CD4-positive, alpha-beta T cell treated with Interleukin-15 for 4 hours (primary cell): ENCODE data around the gene JAK3.
"Not testable (repeated sequence)": the region's sequence is repeated elsewhere in the genome, so short reads cannot be mapped to it uniquely, and the experiment has no call there.

Experiments
- DNase-seq: peaks from one replicate; pipeline ENCODE4 v3.0.0-alpha.2; 2020; ENCODE audit warnings: low spot score

JAK3 gene

DNA sequence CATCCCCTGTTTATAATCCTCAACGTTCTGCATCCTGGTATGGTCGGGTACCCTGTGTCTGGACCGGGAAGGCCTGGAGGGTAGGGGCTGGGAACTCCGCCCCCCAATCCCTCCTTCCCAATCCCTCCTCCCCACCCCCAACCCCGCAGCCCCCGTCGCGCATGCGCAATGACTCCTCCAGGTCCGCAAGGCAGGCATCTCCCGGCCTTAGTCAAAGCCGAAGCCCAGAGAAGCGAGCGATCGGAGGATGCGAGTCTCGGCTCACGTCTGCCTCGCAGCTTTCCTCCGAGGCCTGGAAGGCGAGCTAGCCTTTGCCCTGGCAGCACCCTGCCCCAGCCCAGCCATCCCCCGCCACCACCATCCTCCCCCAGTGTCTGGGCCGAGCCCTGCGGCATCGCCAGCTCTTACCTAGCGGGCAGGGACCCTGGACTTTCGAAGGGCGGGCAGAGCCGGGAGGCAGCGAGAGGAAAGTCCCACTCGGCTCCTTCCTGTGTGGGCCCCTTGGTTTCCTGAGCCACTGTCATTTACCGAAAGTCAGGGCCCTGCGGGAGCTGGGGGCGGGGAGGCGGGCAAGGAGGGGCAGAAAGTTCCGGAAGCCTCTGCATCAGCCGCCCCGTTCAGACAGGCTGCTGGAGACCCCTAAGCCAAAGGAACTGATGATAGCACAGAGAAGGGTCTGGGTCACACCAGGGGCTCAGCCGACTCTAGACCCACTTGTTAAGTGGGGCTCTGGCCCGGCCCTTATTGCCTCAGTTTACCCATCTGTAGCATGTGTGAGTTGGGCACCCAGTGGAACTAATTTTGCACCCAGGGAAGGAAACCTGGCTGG lies at the start of gene JAK3:
Gene JAK3, minus strand, starts transcription at position 445 of the 829 bp plus-strand sequence. CDS start 3,565 bp downstream, outside the sequence.
- peak; percentile 84 for DNase-seq

GRCh38 chr19:17893766-17894165 lies 46.0 kb upstream of the JAK3 start:
- no peak for DNase-seq

DNA sequence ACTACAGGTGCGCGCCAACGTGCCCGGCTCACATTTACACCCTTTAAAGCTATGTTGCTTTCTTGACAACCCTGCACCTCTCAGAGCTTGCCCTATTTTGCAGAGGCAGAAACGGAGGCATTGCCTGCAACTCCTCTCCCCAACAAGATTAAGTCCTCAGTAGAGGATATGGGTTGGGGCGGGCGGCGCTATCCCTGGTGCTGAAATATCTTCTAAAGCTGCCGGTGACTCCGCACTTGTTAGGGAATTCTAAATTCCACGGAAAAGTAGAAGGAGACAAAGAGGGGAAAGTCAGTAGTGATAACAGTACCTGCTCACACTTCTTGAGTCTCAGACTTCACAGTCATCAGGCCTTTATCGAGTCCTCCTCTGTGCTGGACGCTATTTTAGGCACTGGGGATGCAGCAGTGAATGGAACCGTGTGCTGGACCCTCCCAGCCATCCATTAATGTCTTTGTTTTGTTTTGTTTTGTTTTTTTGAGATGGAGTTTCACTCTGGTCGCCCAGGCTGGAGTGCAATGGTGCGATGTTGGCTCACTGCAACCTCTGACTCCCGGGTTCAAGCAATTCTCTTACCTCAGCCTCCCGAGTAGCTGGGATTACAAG lies 41.9 kb upstream of the JAK3 start:
- DNase-seq: no peak

DNA sequence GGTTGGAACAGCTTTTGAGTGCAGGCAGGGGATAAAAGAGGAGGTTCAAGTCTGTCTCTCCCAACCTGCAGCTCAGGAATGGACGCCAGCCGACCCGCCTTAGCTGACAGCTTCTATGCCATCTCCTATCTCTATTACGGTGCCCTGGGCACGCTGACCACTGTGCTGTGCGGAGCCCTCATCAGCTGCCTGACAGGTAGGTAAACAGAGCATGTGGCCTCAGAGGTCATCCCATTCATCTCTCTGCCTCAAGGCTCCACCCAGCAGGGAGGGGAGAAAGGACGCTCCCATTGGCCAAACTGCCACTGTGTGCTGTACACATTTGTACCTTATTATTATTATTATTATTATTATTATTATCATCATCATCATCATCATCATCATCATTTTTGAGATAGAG lies 40.5 kb upstream of the JAK3 start:
- DNase-seq: no peak

- DNase-seq: not testable (repeated sequence)
These were observed 39.4 kb upstream of the JAK3 start for GRCh38 chr19:17887221-17887620.

DNA sequence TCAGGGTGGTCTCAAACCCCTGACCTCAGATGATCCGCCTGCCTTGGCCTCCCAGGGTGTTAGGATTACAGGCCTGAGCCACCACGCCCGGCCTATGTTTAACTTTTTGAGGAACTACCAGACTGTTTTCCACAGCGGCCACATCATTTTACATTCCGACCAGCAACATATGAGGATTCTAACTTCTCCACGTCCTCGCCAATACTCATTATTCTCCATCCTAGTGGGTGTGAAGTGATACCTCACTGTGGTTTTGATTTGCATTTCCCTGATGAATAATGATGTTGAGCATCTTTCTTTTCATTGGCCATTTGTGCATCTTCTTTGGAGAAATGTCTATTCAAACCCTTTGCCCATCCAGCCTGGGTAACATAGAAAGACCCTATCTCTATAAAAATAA lies 38.7 kb upstream of the JAK3 start:
- no peak for DNase-seq

DNA sequence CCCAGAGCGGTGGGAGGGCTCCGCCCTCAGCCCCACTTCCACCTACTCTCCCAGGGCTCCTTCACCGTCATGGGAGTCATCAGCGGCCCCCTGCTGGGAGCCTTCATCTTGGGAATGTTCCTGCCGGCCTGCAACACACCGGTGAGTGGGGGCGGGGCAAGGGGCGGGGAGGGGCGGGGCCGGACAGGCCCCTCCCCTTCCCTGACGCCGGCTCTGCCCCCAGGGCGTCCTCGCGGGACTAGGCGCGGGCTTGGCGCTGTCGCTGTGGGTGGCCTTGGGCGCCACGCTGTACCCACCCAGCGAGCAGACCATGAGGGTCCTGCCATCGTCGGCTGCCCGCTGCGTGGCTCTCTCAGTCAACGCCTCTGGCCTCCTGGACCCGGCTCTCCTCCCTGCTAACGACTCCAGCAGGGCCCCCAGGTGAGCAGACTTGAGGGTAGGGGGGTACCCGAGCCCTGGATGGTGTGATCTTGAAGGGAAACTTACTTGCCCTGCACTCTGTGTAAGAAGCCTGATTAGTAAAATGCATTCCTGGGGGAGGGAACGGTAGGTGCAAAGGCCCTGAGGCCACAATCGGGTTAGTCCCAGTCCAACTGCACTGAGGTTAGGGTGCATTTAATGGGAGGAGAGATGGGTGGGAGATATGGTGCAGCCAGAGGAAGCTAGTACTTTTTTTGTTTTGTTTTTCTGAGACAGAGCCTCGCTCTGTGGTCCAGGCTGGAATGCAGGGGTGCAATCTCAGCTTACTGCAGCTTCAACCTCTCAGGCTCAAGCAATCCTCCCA lies 36.0 kb upstream of the JAK3 start:
- DNase-seq: no peak

DNA sequence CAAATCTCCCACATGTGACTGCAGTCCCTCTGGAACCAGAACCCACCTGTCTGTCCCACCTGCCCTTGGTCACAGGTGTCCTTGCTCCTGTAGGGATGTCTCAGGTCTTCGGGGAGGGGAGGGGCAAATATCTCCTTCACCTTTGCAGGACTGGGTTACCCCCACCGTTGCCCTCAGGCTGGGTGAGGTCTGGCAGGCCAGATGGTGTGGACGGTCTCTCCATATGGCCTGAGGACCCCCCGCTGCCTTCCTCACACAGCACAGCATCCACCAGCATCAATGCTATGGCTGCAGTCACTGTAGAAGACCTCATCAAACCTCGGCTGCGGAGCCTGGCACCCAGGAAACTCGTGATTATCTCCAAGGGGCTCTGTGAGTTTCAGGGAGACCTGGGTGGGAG lies 33.9 kb upstream of the JAK3 start:
- no peak for DNase-seq

GRCh38 chr19:17879466-17879865 lies 31.7 kb upstream of the JAK3 start:
- no peak for DNase-seq

- no peak for DNase-seq
These were observed 29.9 kb upstream of the JAK3 start for GRCh38 chr19:17877696-17878095.

DNA sequence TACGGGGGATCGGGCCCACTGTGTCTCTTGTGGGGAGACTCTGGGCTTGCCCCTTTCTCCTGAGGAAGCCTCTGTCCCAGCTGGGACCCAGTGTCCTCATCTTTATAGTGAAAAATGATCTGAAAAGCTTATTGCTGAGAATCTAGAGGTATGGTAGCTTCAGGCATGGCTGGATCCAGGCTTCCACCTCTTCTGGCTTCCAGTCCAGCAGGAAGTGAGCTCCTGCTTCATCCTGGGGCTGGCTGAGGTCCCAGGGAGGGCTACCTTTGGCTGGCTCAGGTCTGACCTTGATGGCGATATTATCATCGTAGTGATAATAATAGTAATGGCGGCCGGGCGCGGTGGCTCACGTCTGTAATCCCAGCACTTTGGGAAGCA lies 27.0 kb upstream of the JAK3 start:
- no peak for DNase-seq

GRCh38 chr19:17873786-17874757 lies 26.3 kb upstream of the JAK3 start:
- peak; percentile 53 for DNase-seq

DNA sequence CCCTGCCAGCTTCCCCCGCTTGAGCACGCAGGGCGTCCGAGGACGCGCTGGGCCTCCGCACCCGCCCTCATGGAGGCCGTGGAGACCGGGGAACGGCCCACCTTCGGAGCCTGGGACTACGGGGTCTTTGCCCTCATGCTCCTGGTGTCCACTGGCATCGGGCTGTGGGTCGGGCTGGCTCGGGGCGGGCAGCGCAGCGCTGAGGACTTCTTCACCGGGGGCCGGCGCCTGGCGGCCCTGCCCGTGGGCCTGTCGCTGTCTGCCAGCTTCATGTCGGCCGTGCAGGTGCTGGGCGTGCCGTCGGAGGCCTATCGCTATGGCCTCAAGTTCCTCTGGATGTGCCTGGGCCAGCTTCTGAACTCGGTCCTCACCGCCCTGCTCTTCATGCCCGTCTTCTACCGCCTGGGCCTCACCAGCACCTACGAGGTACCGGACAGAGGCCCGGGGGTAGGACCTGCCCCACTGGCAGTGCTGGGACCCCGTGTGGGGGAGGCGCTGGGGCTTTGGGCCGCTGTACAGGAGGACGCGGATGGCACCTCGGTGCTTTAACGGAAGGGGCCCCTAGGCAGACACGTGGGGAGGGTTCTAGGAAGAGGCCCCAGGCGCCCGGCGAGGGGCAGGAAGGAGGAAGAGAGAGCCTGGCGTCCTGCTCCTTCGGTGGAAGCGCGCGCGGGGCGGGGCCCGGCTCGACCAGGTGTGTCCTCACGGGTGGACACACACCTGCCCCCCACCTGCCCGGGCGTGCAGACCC lies 24.6 kb upstream of the JAK3 start:
- DNase-seq: peak; percentile 55

- DNase-seq: no peak
These were observed 24.1 kb upstream of the JAK3 start, which contains the start of gene SLC5A5 for GRCh38 chr19:17871878-17872250. SLC5A5 (plus strand) TSS chr19:17871945; CDS start chr19:17872320, 375 bp downstream.

GRCh38 chr19:17871032-17871877 lies 23.5 kb upstream of the JAK3 start:
- DNase-seq: no peak

- no peak for DNase-seq
These were observed 21.4 kb upstream of the JAK3 start for GRCh38 chr19:17869114-17869608.

DNA sequence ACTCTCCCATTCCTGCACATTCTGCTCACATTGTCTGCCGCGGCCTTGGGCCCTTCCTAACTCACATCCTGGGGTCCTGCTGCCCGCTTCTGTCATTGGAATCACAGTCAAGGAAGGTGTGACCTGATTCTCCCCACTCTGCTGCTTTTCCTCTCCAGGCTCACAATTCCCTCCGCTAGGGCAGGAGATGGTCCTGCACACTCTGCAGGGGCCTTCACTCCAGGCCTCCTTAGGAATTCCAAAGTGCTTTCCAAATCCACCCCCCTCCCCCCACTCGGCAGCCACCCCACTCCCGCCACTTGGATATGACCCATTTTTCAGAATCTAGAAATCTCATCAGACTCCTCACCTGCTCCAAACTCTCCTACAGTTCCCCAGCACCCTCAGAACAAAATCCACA lies 20.9 kb upstream of the JAK3 start:
- no peak for DNase-seq

DNA sequence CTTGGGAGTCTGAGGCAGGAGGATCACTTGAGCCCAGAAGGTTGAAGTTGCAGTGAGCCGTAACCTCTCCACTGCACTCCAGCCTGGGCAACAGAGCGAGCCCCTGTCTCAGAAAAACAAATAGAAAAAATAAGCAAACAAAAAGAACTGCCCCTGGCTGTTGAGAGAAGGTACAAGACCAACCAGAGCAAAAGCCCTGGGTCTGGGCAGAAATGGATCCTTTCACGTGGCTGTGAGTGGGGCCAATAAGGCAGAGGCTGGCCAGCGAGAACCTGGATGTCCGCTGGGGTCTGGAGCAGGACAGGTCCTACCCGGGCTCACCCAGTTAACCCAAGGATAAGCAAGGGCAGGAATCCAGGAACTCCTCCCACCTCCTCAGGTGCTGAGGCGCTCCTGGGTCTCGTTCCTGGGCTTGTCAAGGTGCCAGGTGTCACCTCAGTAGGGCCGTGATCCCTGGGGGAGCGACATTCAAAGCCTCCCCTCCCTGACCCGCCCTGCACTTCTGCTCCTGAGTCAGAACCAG lies 19.2 kb upstream of the JAK3 start:
- no peak for DNase-seq

GRCh38 chr19:17866312-17866963 lies 18.7 kb upstream of the JAK3 start:
- DNase-seq: no peak
